ENCODE measurements around the gene ANTXR2.

The ANTXR2 gene

DNA sequence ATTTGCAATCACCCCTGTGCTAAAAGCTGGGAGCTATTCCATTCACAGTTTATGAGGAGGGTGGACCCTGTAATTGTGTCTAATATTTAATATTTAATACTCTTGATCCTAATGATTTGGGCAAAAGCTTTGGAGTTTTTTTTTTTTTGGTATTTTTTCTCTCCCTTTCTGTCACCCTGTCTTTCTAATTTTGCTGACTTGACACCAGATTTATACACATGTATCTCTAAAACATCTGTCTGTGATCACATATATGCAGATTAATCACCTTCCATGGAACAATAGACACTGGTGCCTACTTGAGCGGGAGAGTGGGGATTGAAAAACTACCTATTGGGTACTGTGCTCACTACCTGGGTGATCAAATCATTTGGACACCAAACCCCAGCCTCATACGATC lies 18.7 kb upstream of the ANTXR2 start:
- no peak for DNase-seq

DNA sequence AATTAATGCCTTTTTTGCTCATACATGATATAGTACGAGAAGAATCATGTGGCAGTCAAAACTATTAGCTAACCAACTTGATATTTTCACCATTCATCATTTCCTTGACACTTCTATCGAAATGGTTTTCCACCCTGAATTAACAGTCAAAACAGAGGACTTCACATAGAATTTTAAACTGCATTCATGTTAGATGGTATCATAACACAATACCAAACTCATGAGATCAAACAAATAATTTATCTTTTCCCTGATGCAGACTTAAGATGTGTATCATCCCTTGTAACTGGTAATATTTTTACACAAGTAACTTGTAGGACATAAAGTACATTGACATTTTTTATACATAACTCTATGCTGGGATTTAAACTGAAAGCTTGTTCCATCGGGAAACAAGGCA lies 18.2 kb upstream of the ANTXR2 start:
- DNase-seq, result no peak

DNA sequence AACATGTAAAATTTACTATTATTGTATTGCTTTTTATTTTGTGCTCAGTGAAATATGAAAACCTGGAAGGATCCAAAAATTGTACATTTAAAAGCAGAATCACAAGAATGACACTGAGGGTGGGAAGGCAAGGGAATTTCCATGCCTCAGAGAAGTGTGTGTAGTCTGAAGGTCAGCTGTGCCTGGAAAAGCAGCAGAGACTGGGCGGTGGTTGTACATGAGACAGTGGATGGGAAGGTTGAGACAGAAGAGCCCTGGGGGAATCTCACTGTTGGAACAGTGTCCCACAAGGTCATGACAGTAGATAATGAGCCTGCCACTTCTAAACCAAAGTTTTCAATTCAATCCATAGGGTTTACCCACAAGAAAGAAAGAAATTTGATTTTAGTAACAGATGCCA lies 17.1 kb upstream of the ANTXR2 start:
- DNase-seq, result no peak

DNA sequence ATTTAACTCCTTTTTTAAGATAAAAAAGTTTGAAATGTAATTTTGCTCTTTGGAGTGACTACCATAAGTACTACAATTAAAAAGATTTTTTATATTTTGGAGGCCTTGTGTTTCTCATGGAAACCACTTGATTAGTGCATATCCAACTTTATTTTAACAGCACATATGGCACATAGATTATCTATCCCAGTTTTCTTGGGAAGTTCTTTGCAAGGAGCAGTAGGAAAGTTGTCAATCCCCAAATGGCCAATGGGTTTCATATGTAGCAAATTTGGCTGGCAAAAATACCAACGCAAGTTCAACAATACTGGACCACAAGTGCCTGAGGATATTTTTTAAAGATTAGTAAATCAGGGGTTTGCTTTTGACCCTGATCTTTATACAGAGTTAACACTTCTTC lies 15.4 kb upstream of the ANTXR2 start:
- DNase-seq, result no peak

DNA sequence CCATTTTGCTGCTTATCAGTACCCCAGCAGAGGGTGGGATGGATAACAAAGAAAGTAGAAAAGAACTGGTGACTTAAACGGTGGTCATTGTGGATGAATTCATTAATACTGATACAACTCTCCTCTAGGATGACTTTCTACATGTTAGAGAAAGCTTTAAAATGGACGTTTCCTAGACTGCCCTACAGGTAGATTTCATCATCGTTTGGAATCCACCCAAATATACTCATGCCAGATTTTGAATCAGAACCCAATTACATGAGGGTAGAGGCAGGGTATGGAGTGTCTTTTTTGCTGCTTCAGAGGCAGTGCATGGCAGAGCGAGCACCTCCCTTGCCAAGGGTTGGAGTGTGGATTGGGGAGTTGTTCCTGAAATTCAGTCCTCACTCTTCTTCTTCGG lies 13.3 kb upstream of the ANTXR2 start:
- DNase-seq, result no peak

DNA sequence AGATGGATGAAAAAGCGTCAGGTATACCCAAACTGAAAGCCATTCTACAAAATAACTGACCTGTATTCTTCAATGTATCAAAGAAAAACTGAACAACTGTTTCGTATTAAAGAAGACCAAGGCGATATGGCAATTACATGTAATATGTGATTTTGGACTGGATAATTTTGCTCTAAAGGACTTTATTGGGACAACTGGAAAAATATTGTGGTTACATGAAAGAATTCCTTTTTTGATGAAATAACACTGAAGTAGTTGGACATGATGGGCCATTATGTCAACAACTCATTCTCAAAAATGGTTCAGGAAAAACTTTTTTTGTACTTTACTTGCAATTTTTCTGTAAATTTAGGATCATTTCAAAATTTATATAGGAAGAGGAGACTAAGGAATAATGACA lies 12.1 kb upstream of the ANTXR2 start:
- no peak for DNase-seq

DNA sequence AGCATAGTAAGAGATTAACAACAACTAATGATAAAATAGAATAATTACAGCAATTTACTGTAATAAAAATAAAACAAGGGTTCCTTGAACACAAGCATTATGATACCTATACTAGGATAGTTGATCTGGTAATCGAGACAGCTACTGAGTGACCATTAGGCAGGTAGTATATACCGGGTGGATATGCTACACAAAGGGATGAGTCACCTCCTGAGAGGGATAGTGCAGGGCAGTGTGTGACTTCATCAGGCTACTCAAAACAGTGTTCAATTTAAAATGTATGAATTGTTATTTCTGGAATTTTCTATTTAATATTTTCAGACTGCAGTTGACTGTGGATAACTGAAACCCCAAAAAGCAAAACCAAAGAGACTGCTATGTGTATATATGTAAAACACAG lies 9.7 kb upstream of the ANTXR2 start:
- no peak for DNase-seq

DNA sequence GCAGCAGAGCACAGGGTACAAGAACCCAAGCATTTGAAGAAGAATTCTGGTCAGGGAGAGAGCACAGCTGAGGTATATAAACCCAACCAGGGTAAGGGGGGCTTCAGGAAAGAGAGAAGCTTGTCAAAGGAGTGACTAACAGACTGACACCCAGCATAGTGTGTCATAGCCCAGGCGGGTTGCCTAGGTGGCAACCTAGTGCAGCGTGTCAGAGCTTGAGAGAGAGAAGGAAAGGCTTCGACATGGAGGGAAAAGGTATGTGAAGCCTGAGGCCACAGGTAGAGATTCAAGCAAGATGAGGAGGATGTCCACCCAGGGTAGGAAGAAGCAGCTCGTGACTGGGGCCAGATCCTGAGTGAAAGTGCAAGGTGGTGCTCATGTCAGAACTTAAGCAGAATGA lies 8.5 kb upstream of the ANTXR2 start:
- no peak for DNase-seq

DNA sequence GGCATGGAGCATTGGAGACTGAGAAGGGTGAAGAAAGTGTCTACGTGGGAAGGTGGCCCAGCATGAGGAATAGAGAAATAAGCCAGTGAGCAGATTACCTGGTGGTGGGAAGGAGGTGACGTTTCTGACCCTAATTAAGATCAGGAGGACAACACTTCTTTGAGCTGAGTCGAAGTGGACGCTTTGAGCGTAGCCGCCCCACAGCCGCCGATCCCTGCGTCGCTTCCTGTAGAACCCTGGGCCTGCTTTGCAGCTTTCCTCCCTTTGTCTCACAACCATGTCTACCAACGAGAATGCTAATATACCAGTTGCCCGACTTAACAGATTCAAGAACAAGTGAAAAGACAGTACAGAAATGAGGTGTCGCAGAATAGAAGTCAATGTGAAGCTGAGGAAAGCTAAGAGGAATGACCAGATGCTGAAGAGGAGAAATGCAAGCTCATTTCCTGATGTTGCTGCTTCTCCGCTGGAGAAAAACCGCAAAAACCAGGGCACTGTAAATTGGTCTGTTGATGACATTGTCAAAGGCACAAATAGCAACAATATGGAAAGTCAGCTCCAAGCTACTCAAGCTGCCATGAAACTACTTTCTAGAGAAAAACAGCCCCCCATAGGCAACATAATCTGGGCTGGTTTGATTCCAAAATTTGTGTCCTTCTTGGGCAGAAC lies 6.4 kb upstream of the ANTXR2 start:
- no peak for DNase-seq

DNA sequence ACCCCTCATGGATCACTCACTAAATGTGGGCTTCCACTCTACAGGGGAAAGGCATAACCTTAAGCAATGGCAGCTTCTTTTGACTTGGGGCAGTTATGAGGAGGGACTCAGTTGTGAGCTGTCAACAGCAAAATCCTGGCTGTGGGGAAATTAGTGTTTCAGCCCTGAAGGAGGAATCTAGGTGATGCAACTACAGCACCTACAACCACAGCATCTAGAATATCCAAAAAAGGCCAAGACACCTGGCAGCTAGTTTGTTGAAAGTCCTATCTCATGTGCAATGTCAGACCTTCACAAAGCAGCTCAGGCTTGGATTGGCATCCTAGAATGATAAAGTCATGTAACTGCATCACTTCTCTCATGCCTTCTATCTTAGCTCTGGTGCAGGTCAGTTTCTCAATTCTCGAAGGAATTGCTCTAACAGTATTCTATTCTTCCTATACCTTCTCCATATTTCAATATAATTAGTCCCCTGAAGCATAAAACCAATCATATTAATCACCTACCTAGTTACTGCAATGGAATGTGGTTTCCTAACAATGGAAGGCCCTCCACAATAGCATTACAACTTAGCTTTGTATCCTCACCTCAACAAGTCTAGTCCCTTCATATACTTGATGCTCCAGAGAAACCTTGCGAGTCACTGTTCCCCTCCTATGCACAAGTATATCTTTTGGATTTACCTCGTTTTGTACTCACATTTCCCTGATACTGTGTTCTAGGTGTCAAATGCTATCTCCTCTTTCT lies 5.5 kb upstream of the ANTXR2 start:
- no peak for DNase-seq

DNA sequence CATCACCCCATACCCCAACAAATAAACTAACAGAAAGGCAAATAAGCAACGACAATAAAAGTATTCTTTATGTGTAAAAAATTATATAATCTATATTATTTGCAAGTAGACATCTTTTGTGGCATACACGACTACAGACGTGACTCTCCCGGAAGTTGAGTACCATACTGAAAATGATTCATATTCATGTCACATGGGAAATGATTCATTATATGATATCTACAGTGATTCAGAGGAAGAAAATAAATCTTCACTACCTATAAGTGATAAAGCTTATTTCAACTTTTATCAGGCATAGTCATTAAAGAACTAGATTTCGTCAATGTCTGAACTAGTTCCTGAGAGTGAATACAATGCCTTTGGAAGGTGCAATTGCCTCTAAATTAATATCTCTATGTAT lies 4.6 kb upstream of the ANTXR2 start:
- DNase-seq, result no peak

DNA sequence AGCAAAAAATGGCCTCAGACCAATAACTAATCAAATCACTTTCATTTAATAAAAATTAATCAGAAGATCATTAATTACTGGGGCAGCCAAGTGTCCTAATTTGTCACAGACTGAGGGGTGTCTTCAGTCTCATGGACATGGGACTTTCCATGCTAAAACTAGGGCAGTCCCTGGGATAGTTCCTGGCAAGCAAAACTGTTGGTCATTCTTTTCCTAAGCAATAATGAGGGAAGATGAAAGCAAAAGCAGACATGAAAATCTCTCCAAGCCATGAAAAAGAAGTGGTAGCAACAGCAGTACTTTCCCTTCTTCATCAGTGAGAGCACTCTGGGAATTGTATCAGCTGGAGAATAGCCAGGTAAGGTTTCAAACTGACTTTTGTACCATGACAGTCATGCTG lies 3.7 kb upstream of the ANTXR2 start:
- no peak for DNase-seq

DNA sequence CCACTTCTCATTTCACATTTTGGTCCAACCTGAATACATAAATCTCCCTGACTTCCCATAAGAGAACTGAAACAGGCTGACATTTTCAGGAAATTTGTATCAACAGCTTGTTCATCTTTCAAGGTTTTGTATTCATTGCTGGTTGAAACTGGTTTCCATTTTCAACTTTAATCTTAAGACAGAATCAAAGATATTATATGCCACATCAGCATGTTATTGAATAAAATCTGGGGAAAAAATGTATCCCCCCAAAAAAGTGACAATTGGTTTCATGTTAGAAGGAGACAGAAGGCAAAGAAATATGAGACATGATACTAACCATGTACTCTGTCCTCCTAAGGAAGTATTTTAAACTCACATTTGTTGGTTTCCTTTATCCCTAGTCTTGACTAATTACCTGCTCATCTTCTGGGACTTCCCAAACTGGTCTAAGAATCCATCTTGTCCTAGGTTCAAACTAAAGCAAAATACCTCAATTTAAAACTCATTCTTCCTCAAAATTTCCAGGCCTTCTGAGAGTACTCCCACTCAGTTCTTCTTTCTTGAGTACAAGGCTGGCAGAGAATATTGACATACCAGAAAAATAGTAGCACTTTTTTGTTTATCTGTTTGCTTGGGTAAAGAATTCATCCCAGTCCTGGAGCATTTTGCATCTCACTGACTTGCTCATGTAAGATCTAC lies 3.1 kb upstream of the ANTXR2 start:
- DNase-seq, result no peak

DNA sequence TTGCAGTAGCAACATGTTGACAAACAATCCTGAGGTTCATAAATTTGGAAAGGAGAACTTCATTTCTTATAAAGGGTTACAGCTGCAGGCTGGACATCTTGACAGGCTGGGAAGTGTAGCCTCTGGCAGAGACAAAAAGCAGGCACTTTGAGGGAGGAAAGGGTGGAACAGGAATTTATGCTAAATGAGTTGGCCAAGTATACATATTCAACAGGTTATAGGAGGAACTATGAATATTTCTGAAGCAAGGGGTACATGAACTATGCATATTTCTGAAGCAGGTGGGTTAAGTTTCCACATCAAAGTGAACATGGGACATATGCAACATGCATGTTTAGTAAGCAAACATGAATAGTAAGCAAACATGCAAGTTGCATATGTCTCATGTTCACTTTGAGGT lies 1.6 kb upstream of the ANTXR2 start:
- no peak for DNase-seq

DNA sequence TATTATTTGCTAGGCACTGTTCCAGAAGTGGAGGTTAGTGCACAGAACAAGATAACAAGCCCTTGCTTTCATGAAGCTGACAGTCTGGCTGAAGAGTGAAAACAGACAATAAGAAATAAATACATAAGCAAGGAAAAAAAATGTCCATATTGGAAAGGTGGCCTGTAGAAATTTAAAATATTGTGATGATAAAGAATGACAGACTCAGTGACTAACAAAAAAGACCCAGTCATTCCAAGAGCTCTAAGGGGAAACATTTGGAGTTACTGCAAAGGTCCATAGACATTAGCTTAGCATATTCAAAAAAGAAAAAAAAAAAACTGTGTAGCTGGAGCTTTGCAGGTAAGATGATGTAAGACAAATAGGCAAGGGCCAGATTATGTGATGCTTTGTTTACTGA lies 1.0 kb upstream of the ANTXR2 start:
- DNase-seq, result no peak

DNA sequence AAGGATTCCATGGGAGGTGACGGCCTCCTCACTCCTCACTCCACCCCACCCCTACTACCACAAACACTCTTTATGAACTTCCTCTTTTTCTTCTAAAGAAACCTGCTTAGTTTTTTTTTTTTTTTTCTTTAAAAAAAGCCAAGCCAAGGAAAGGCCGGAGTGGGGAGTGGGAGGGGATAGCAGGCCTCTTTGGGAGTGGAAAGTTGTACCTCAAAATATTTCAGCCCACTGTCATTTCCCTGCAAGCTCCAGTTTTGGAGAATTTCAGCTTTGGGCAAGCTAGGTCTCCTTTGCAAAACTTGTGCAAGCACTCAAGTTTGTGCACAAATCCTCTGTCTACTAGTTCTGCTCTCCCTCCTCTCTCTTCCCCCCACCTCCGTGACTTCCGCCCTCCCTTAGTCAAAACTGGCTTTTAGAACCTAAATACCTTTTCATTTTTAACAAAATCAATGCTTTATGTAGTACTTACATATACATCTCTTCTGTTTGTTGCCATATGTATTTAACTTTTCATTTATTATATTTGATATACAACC lies 512 bp upstream of the ANTXR2 start:
- peak; percentile 30 for DNase-seq

DNA sequence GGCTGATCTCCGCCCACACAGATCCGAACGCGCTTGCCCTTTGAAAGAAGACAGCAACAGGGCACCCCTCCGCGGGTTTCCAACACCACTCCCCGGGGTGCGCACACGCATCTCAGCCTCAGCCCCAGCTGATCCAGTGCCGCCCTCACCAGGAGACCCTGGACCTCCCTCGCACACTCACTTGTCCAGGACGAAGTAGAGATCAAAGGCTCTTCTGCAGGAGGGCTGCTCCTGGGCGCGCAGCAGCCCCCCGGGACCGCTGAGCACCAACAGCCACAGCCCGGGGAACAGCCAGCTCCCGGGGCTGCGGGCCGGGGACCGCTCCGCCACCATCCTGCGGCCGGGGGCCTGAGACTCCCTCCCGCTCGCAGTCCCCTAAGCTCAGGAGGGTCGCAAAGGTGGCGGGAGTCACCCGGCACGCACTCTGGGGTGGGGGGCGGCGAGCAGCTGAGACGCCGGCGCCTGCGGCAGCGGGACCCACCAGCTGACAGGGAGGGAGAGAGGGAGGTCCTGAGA lies 743 bp downstream of the ANTXR2 start:
- peak; percentile 74 for DNase-seq

DNA sequence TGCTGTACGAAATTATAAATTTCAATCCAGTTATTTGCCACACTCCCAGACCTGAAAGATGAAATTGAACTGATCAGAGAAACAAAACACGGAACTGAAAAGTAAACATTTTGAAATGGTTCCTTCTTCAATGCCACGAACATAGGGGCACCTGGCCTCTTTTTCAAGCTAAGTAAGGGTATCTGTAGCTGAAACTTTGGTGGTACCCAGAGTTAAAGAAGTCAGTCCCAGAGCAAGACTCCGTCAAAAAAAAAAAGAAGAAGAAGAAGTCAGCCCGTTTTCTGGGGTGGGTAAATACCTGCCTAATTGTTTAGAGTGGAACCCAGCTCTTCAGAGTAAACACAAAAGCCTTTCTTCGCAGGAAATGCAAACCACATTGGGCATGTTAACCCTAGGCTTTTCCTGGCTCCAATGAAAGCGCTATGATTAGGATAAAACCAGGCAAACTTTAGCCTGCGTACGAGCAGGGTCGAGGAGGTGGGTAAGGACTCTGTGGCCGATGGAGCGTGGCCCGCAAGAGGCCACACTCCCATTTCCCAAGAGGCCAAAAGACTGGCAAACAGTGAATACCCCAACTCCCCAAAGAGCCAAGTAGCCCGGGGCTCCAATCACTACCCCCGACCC lies 1.3 kb downstream of the ANTXR2 start:
- no peak for DNase-seq

DNA sequence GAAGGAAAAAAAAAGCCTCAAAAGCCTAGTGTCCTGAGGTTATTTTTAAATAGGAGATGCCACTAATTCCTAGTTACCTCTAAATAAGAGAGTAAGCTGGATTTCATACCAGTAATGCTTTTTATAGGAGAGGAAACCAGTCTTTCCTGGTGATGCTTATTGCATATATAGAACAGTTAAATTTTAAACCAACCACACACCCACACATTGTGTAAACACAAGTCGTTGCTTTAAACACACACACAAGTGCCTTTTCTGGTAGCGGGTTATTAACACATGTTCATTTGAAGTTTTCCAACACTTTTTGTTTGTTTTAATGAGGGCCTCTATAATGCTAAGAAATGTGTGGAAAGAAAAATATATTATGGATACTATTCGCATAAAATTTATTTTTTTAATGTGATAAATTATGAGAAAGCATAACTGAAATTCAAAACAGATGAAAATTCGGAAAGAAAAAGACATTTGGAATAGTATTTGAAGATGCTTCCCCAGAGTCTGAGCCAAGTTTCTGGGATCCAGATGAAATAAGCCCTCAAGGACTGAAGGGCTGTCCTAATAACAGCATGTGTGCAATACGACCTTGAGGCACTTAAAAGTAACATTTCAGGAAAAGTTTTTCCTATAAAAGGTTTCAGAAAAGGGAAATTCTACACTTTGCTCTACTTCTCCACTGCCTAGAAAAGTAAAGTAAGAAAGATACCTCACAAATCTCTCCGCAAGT lies 2.0 kb downstream of the ANTXR2 start:
- DNase-seq, result no peak

DNA sequence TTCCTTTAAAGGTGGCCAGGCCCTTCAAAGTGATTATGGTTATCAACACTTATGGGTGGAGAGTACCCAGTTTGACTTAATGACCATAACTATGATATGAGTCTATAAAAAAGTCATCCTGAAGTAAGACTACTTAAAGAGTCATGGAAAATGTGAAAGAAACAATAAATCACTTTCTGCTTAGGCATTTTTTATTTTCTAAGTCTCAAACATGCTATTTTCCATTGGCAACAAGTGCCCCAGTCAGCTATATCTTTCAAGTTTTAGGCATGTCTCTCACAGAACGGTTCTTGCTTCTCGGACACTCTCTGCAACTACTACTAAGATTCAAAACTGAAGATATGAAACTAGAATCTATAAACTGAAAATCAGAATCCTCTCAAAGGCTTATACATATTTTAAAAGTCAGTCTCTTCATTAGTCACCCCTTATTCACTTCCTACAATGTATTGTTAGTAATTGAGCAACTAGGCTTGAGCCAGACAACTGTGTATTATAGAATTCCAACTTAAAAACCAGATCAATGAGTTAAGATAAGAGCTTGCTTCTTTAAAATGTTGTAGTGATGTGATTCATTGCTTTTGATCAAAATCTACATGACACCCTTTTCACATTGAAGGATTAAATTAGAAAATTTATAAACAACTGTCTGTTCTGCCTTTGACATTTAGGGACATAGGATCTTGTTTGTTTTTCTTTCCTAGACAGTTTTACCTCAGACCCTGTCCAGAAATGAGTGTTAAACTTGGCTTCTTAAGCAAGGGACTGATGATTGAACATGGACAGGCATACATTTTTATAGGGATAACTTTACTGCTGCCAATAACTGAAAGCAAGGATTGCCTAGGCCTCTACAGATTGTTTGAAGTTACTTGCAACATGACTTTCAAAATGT lies 2.9 kb downstream of the ANTXR2 start:
- DNase-seq, result no peak

DNA sequence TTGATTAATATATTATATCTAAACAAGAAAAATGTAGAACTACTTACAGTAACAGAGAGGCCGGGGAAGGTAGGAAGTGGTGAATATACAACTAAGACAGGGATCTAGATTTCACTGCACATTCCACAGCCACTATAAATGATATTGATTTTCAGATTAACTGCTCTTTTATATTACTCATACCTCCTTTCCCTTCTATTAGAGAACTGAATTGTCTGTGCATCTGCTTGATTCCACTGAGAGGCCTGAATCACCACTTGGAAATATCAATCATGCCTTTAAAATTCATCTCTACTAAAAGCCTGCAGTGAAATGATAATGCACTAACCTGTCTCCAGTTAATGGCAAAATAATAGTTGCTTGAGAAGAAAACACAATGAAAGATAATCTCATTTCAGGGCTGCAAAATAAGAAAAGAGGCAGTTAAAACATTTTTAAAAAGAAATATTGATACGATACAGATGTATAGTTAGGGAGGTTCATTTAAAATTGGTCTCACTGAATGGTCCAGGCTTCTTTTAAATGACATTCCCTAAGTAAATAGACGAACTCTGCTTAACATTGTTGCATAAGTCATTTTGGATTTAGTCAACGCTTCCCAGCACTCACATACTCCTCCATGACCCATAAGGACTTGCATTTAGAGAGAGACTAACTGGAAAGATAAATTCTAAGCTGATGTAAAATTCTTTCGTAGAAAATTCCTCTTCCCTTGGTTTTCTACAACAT lies 3.8 kb downstream of the ANTXR2 start:
- no peak for DNase-seq

Data from CD4-positive, alpha-beta T cell treated with Interleukin-15 for 1 hour (primary cell).